ENCODE results near the gene RPS6KA5.

- TF ChIP-seq CTCF (conservative IDR thresholded peaks at IDR 0.05 in 1 of 2, IDR thresholded peaks at IDR 0.05 in 1 of 2; ENCODE audit: low read depth in 1 of 2, low read length in 2 of 2), result no peak
- TF ChIP-seq EZH2 (IDR thresholded peaks at IDR 0.05; ENCODE audit: low read length, missing control alignments), result no peak
These were observed 74.7 kb downstream of the RPS6KA5 start for GRCh38 chr14:90985601-90986242.
